NCI-H187 (cell line): ENCODE results near the gene MTR.
"Not testable (repeated sequence)": the region's sequence is repeated elsewhere in the genome, so short reads cannot be mapped to it uniquely, and the experiment has no call there.

Experiments used
- DNase-seq, 2 experiments: peaks; one replicate each; lab custom pipeline; 2025; lab: John Stamatoyannopoulos, UW

Gene MTR

DNA sequence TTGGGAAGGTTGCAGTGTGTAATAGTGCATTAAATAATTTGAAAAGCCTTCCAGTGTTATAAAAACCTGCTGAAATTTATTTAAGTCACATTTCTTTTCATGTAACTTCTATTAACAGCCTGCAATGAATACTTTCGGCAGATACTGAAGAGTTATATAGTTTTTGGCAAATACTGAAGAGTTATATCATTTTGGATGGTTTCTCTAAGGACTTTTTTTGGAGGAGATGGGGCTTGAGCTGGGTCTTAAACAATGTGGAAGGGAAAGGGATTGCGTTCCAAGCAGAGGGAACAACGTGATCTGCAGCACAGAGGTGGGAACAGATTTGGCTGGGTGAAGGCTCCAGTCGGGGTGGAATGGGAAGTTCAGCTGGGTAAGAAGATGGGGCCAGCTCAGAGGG, 39.8 kb downstream of the MTR start:
- no peak for DNase-seq

DNA sequence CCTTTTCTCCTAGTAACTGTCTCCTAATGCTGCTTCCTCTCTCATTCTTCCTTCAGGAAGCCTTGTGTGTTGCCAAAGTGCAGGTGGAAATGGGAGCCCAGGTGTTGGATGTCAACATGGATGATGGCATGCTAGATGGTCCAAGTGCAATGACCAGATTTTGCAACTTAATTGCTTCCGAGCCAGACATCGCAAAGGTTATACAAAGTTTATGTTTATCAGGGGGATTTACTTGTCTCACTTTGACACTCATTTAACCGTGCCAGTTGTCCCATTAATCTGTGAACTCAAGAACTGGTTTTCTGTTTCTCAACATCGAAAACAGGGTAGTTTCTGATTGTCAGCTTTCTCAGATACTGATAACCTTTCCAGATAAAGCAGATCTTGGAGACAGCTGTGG, 40.4 kb downstream of the MTR start:
- no peak for DNase-seq

DNA sequence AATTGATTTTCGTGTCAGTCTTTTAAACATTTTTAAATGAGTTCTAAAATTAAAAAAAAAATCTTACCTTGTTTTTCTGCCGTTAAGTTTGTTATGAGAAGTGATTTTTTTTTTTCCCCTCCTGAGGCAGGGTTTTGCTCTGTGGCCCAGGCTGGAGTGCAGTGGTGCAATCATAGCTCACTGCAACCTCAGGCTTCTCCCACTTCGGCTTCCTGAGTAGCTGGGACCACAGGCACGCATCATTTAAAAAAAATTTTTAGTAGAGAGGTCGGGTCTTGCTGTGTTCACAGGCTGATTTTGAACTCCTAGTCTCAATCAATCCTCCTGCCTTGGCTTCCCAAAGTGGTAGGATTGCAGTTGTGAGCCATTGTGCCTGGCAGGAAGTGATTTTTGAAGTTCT, 41.1 kb downstream of the MTR start:
- DNase-seq = no peak

DNA sequence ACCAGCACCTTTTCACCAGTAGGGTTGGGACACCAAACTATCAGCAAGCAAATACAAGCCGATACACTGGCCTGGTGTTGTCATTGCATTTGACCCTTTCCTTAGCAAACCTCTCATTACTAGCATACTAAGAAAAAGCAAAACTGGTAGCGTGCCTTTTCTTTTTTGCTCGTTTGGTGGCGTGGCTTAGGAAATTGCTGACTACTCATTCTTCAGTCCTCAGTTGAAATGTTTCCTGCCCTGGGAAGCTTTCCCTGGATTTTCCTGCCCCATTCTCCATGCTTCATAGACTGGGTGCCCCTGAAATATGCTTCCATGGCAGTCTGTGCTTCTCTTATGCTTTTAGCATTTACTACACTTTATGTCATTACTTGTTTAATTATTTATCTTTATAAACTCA, 42.0 kb downstream of the MTR start:
- DNase-seq = no peak

DNA sequence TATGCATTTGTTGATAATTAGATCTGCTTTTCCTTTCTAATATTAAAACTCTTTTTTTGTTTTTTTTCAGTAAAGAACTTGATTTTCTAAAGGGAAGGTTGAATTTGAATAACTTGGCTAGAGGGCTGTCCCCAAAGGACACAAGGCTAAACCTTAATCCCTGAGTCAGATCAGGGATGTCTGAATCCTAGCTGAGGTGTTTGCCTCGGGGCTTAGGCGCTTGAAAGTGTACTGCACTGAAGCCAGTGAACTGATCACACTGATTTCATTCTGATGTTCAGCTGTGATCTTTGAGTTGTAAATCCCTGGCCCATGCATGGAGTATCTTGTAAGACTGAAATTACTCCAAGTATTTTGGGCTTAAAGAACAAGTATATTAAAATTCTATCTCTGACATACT, 42.8 kb downstream of the MTR start:
- no peak for DNase-seq

DNA sequence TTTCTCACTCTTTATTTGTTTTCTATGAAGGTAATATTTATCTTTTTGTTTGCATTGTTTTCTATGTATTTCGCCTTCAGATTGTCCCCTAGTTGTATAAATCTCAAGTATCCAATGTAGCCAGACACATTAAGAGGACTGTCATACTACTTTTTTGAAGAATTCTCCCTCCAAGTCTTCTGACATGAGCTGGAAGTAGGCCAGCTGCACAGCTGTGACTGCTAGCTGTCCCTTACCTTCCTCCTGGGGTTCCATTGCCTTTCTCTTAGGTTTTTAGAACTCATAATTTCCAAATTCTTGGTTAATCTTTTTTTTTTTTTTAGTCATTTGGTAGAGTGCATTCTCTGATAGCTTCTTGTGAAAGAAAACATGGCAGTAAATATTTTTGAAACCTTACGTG, 46.2 kb downstream of the MTR start:
- DNase-seq = no peak

DNA sequence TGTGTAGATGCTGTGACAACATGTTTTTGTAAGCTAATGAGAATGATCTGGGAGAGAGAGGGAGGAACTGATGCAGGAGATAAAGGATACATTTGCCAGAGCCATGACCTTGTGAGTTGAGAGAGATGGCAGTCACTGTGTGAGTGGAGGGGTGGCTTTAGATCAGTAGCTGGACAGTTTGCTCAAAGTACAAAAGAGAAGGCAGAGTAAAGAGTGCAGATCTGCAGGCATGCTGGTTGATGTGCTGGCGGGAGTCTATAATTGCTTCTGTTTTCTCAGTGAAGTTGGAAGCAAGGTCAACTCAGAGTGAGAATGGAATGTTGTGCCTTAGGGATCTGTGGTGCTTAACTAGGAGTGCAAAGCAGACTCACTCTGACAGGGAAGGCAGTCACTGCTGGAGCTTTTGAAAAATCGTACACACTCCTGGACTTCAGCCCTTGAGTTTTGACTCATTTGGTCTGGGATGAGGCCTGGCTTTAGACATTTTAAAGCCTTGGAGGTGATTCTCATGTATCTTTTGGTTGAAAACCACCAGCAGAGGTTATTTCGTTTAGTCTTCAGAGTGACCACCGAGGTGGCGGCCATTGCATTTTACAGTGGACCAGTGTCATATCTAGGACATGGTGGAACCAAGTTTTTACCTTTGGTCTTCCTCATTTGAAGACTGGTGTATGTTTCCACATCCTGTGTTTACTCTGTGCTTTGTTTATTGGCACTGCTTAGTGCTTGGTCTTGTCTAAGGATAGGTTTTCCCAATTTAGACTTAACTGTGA, 49.6 kb downstream of the MTR start:
- no peak for DNase-seq

DNA sequence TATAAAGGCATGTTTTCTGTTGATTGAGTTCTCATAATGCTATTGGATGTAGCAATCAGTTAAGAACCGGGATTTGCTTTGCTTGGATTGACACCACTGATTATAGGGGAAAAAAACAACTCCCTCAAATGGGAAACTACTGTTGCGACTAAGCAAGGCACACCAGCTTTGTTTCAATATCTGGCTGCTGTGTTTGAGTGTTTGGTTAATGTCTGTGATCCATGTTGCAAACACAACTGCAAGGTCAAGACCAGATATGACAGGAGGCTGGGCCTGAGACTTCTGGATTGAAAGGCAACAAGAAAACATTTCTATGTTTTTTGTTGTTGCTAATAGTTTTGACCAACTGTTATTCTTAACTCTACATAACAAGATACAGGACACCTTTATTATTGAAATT, 50.7 kb downstream of the MTR start:
- DNase-seq = no peak

DNA sequence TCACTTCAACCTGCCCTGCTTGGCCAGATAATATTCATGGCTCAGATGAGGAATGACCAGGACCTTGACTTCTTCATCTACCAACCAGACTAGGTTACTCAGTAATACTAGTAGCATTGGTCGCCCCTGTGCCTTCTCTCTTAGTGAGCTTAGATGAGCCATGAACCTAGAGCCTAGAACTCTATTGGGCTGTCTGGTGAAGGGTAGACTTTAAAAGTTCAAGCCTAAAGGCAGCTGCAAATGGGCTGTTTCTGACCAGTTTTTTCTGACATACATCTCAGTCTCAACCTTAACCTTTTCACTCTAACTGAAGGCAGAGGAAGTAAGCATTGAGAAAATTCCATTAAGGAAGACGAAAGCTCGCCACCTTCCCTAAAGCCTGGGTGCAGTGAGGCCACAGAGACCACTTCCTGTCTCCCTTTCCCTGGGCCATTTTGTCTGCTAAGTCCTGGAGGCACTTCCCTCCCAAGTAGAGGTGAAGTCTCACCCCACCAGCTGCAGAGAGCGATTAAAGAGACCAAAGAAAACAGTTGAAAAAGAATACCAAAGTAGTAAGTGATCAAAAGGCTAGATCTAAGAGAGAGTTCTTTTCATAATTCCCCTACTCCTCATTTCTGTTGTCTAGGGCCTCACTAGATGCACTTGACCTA, 53.3 kb downstream of the MTR start:
- DNase-seq = no peak

DNA sequence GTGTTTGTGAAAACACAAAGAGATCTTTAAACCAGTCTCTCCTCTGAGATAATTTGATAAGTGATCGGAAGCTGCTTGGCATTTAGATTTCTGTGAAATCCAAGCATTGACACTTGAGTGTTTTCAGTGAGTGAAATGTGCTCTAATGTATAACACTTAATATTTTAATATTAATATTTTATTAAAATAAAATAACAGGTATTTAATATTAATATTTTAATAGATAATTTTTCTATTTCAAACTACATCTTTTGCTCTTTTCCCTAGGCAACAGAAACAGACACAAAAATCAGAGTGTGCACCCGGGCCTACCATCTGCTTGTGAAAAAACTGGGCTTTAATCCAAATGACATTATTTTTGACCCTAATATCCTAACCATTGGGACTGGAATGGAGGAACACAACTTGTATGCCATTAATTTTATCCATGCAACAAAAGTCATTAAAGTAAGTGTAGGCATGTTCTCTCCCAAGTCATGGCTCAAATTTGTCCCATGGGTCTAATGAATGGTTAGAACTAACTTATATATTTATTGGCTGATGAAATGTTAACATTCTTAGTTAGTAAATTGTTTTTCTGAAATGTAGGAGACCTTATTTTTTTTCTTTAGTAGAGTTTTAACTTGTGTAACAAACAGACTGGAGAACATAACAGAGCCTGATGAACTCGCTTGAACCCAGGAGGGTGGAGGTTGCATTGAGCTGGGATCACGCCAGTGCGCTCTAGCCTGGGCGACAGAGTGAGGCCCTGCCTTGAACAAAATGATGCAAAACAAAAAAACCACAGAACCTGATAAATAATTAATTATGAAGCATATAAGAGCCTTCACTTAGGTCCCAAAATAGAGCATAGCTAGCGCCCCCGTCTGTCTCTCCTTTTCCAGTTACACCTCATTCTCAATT, 55.2 kb downstream of the MTR start:
- DNase-seq = no peak

DNA sequence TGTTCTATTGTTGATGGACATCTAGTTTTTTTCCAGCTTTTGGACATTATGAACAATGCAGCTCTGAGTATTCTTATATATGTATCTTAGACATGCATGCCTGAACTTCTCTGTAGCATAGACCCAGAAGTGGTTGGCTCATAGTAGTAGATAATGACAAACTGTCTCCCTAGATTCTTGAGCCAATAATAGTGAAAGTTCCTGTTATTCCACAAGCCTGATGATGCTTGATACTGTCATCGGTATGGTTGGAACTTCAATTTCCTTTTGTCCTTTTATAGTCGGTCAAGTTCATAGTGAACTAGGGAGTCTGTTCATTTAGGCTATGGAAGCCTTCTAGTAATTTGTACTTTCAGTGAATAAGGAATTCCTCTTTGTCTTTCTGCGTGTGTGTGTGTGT, 56.8 kb downstream of the MTR start:
- no peak for DNase-seq

DNA sequence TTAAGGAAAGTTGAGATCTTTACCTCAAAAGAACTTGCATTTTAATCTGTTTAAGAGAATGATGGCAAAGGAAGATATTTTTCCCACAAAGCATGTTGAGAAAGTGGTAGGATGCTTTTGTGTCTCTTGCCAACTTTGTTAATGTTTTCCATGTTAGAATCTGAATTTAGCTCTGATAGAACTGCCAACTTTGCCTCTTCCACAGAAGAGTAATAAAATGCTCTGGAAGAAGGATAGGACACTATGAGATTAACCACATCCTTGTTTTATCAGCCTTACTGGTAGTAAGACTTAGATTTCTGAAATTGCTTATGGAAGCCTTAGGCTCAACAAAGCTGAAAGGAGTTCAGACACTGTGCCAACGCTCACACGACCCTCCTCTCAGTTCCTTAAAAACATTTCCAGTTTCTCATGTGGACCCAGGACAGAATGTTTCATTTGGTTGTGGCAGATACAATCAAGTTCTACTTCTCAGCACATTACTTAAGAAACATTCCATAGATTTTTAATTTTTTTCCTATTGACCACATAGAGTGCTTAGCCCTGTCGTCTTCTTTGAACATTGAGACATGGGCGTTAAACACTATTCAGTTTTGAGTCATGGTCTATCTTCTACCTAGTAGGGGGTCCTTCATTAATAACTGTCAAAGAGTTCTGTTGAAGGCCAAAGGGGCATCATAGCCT, 59.0 kb downstream of the MTR start:
- DNase-seq = no peak

DNA sequence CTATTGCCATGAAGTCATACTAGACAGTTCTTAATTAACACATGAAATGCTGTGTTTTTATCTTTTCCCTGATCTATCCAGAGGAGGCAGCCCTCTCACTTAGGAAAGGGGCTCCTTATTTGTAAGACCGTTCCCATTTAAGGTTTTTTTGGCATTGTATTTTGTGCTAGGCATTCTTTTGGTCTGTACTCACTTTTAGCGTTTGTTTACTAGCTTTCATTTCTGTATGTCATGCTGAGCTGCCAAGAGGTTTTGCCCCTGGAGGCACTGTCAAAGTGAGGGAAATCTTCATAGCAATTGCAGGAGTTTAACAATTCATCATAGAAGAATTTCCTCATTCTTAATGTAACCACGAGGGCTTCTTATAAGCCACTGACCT, 59.5 kb downstream of the MTR start:
- DNase-seq = no peak

DNA sequence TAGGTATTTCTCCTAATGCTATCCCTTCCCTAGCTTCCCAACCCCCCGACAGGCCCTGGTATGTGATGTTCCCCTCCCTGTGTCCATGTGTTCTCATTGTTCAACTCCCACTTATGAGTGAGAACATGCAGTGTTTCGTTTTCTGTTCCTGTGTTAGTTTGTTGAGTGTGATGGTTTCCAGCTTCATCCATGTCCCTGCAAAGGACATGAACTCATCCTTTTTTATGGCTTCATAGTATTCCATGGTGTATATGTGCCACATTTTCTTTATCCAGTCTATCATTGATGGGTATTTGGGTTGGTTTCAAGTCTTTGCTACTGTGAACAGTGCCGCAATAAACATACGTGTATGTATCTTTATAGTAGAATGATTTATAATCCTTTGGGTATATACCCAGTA, 61.6 kb downstream of the MTR start:
- DNase-seq = not testable (repeated sequence)

DNA sequence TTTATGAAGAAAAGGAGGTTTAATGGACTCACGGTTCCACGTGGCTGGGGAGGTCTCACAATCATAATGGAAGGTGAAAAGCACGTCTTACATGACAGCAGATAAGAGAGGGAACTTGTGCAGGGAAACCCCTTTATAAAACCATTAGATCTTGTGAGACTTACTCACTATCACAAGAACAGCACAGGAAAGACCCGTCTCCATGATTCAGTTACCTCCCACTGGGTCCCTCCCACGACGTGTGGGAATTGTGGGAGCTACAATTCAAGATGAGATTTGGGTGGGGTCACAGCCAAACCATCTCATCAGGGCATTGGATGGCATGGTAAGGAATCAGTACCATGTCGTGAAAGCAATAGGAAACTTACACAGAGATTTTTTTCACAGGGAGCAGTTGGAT, 63.1 kb downstream of the MTR start:
- DNase-seq = no peak

DNA sequence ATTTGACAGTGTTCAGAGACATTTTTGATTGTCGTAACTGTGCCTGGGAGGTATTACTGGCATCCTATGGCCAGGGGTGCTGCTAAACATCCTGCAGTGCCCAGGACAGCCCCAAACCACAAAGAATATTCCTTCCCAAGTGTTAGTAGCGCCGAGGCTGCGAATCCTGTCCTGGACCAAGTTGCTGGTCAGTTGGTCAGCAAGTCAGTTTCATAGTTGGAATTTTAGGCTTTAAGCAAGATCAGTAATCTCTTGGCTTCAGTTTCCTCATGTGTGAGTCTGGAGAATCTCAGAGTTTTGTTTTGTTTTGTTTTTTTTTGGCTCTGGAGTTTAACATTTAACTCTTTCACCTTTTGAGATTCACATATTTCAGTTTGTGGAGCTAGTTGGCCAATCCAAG, 65.0 kb downstream of the MTR start:
- no peak for DNase-seq

DNA sequence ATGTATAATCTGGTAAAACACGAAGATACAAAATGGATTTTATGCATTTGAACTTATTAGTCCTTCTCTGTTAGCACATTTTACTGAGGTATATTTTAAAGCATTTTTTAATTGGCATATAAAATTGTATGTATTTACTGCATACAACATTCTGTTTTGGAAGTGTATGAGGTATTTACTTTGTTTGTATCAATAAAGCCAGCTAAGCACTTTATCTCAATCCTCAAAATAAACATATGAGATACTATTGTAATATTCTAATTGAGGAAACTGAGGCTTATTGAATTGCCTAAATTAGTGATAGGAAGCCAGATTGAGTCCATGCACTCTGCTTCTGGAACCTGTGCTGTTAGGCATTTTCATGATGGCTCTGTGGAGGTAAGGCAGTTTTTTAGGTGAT, 65.6 kb downstream of the MTR start:
- no peak for DNase-seq

DNA sequence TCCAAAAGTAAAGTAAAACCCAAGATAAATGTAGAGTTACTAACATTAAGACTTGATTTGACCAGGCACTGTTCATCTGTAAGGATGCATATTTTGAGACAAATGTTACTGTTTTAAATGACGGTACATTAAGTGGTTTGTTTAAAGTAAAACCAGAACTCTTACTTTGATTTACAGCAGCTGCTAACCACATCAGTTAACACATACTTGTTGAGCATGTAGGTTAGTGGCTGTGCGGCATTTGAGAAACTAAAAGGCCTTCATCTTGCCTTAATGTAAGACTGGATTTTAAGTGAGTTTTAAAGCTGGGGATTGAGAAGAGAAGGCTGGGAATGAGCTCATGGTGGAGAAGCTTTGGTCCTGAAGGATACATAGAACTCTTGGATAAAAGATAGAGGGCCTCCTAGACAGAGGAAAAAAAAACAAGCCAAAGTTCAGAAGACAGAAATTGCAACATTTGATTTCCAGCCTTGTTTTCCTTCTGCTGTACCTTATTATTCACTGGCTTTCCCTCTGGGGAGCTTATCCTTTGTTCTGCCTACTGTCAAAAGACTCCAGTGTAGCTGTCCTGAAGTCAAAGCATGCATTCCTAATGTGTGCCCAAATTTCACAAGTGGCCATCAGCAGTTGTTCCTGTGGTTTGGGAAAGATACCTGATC, 66.6 kb downstream of the MTR start:
- DNase-seq = no peak

DNA sequence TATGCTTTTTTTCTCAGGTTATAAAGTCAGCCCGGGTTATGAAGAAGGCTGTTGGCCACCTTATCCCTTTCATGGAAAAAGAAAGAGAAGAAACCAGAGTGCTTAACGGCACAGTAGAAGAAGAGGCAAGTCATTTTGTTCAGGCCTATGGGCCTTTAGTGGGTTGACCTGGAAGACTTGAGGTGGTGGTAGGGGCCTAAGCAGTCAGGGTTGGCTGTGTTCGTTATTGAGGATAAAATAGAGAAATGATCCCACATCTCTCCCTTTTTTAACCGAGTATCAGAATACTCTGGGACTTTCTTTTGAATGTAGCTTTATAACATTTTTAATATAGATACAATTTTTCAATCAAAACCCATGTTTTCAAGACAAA, 67.1 kb downstream of the MTR start:
- no peak for DNase-seq

DNA sequence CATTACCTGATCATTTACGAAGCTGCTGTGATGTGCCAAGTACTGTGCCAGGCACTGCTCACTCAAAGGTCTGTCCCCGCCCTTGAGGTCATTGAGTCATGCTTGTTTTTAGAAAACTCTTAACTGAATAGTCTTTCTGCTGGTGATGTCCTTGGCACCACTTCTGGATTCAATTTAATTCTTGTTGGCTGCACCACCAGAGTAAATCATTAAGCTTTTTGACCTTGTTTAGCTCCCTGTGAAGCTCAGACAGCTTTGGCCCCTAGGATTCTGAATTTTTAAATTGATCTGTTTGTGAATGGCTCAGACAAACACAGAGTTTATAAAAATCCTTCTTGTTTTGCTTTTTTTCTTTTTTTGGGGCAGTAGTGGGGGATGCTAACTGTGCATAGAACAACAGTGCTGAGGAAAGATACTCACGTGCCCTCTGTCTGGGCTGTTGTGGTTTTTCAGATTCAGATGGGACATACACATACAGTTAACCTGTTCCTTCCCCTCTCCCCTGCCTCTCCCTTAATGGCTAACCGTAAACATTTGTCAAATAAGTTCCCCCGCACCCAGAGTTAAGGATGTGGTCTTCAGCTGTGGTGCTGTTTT, 67.6 kb downstream of the MTR start:
- no peak for DNase-seq

DNA sequence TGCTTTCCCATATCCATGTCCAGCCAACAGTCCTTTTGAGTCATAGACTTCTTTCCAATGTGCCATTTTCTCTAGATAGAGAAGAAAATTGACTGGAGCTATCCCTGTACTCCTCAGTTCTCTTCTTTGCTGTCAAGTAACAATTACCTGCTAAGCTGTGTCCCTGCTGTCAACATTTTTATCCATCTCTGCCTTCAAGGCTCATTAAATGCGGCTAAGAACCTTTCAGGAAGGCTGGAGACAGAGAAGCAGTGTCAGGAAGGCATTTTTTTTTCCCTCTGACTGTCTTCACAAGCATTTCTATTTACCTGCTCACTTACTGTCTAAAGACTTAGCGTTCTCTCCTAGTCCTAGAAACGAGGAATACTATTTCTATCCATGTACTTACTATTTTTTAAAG, 69.1 kb downstream of the MTR start:
- DNase-seq = no peak
